Dermis microvascular lymphatic vessel endothelial cell (primary cell): ENCODE measurements around the gene ST6GALNAC4. TPM values are rescaled to one million over a fixed set of nuclear protein-coding genes. Genes with fewer than 3 reads are reported as not detected.
"Not testable (repeated sequence)": the region's sequence is repeated elsewhere in the genome, so short reads cannot be mapped to it uniquely, and the experiment has no call there.

ENCODE experiments used
- DNase-seq, 2 donors: peaks; one replicate each; pipeline versions ENCODE4 v3.0.0 to v3.0.0-alpha.2; 2010; ENCODE audit warnings: low read depth in 2 of 2
- total RNA-seq: library from RNA; depleted of rRNA; stranded (reverse); fragments of >200 nt; gene quantifications from 2 replicates; pipeline ENCODE4 v1.2.1, GENCODE V29; 2014

ST6GALNAC4 gene
- total RNA-seq, 1 donor from 2014 or later: 27.3 TPM

GRCh38 chr9:127886401-127886972 lies 30.4 kb downstream of the ST6GALNAC4 start:
- DNase-seq: no peak

- DNase-seq: no peak
Observed at GRCh38 chr9:127885508-127886281, 31.1 kb downstream of the ST6GALNAC4 start.

GRCh38 chr9:127884976-127885490 lies 31.8 kb downstream of the ST6GALNAC4 start:
- no peak for DNase-seq

- DNase-seq: no peak
Observed at GRCh38 chr9:127884427-127884911, 32.4 kb downstream of the ST6GALNAC4 start.

GRCh38 chr9:127883959-127884358 lies 32.9 kb downstream of the ST6GALNAC4 start:
- no peak for DNase-seq

- DNase-seq: not testable (repeated sequence)
Observed at GRCh38 chr9:127881715-127882114, 35.1 kb downstream of the ST6GALNAC4 start.

- DNase-seq: no peak
Observed at GRCh38 chr9:127880143-127880542, 36.7 kb downstream of the ST6GALNAC4 start.

- DNase-seq: no peak
Observed at GRCh38 chr9:127878652-127879390, 38.0 kb downstream of the ST6GALNAC4 start.

GRCh38 chr9:127878001-127878651 lies 38.7 kb downstream of the ST6GALNAC4 start:
- no peak for DNase-seq

- DNase-seq: peak in 1 of 2 donors; percentile 67
Observed at GRCh38 chr9:127877566-127877998, 39.3 kb downstream of the ST6GALNAC4 start, which contains the start of gene AK1. AK1 (minus strand) TSS chr9:127877675; CDS start chr9:127874617, 3,058 bp downstream.

- peak in 1 of 2 donors; percentile 30 for DNase-seq
Observed at GRCh38 chr9:127876764-127877562, 39.9 kb downstream of the ST6GALNAC4 start.

GRCh38 chr9:127876026-127876763 lies 40.6 kb downstream of the ST6GALNAC4 start:
- no peak for DNase-seq

GRCh38 chr9:127875306-127875966 lies 41.4 kb downstream of the ST6GALNAC4 start:
- no peak for DNase-seq

GRCh38 chr9:127874301-127875221 lies 42.3 kb downstream of the ST6GALNAC4 start:
- DNase-seq: no peak

- DNase-seq: peak in 1 of 2 donors; percentile 41
Observed at GRCh38 chr9:127873886-127874285, 43.0 kb downstream of the ST6GALNAC4 start.

GRCh38 chr9:127873223-127873691 lies 43.6 kb downstream of the ST6GALNAC4 start:
- no peak for DNase-seq

GRCh38 chr9:127872369-127873222 lies 44.2 kb downstream of the ST6GALNAC4 start:
- no peak for DNase-seq
